IgD-negative memory B cell (primary cell): ENCODE measurements around the gene DIAPH2. TPM values are rescaled to one million over a fixed set of nuclear protein-coding genes. Genes with fewer than 3 reads are reported as not detected.

Experiments used
- H3K27ac Mint-ChIP-seq, 3 donors: one replicate each; pipeline ENCODE4 v1.8.0; 2020 to 2022; ENCODE audit warnings: mild to moderate bottlenecking in 3 of 3, mixed read lengths in 3 of 3, moderate library complexity in 1 of 3
- H3K27me3 Mint-ChIP-seq: one replicate; pipeline ENCODE4 v1.8.0; 2021; ENCODE audit warnings: mixed read lengths
- H3K36me3 Mint-ChIP-seq: one replicate; pipeline ENCODE4 v1.8.0; 2020; ENCODE audit warnings: mild to moderate bottlenecking, mixed read lengths
- H3K4me1 Mint-ChIP-seq, 3 donors: one replicate each; pipeline ENCODE4 v1.8.0; 2020 to 2022; ENCODE audit warnings: mixed read lengths in 3 of 3, mild to moderate bottlenecking in 1 of 3
- H3K4me3 Mint-ChIP-seq, 4 donors: one replicate each; pipeline ENCODE4 v1.8.0; 2020 to 2022; ENCODE audit warnings: mild to moderate bottlenecking in 4 of 4, mixed read lengths in 4 of 4, moderate library complexity in 3 of 4
- H3K9me3 Mint-ChIP-seq, 3 donors: one replicate each; pipeline ENCODE4 v1.8.0; 2020 to 2021; ENCODE audit warnings: mixed read lengths in 3 of 3, mild to moderate bottlenecking in 1 of 3
- polyA plus RNA-seq: library from polyadenylated mRNA; unstranded; fragments of 300-500 nt; fragmentation: Illumina TruSeq; gene quantifications from one replicate; pipeline ENCODE4 v1.2.3, GENCODE V29; 2021

The DIAPH2 gene
- polyA plus RNA-seq, 1 donor from 2014 or later = 12.6 TPM

GRCh38 chrX:97229318-97229717 lies 544.7 kb downstream of the DIAPH2 start:
- Mint-ChIP-seq H3K27ac (no peak overlapping the region), H3K36me3 (peaks cover 4% of the 10 kb centered on the region), H3K4me1 (peaks cover 0 to 6% (median 0%) of the 10 kb centered on the region in 3 donors), H3K9me3 (no peaks in the 10 kb centered on the region), H3K4me3 (no peak overlapping the region), H3K27me3 (no peaks in the 10 kb centered on the region)

GRCh38 chrX:97230948-97231347 lies 546.3 kb downstream of the DIAPH2 start:
- Mint-ChIP-seq H3K36me3 (peaks cover 3% of the 10 kb centered on the region), H3K27ac (no peak overlapping the region), H3K4me1 (peaks cover 0 to 5% (median 5%) of the 10 kb centered on the region in 3 donors), H3K27me3 (no peaks in the 10 kb centered on the region), H3K4me3 (no peak overlapping the region), H3K9me3 (no peaks in the 10 kb centered on the region)

- Mint-ChIP-seq H3K4me1 (peaks cover 0 to 5% (median 0%) of the 10 kb centered on the region in 3 donors), H3K36me3 (peaks cover 4% of the 10 kb centered on the region), H3K4me3 (no peak overlapping the region), H3K9me3 (no peaks in the 10 kb centered on the region), H3K27me3 (no peaks in the 10 kb centered on the region), H3K27ac (no peak overlapping the region)
Measured at GRCh38 chrX:97234471-97235081, 549.9 kb downstream of the DIAPH2 start.

- peaks cover 0 to 5% (median 0%) of the 10 kb centered on the region in 3 donors for H3K4me1 Mint-ChIP-seq
- H3K4me3 Mint-ChIP-seq = no peak overlapping the region
- H3K27ac Mint-ChIP-seq = no peak overlapping the region
- H3K9me3 Mint-ChIP-seq = no peaks in the 10 kb centered on the region
- peaks cover 2% of the 10 kb centered on the region for H3K36me3 Mint-ChIP-seq
- H3K27me3 Mint-ChIP-seq = no peaks in the 10 kb centered on the region
Measured at GRCh38 chrX:97238632-97239031, 554.0 kb downstream of the DIAPH2 start.

GRCh38 chrX:97252111-97252510 lies 567.5 kb downstream of the DIAPH2 start:
- no peak overlapping the region for H3K27ac Mint-ChIP-seq
- no peaks in the 10 kb centered on the region for H3K9me3 Mint-ChIP-seq
- H3K4me1 Mint-ChIP-seq = no peaks in the 10 kb centered on the region
- H3K27me3 Mint-ChIP-seq = no peaks in the 10 kb centered on the region
- H3K4me3 Mint-ChIP-seq = no peak overlapping the region
- H3K36me3 Mint-ChIP-seq = peaks cover 1% of the 10 kb centered on the region

- Mint-ChIP-seq H3K27ac (no peak overlapping the region), H3K27me3 (no peaks in the 10 kb centered on the region), H3K4me1 (no peaks in the 10 kb centered on the region), H3K9me3 (peaks cover 0 to 1% (median 0%) of the 10 kb centered on the region in 3 donors), H3K36me3 (peaks cover 2% of the 10 kb centered on the region), H3K4me3 (no peak overlapping the region)
Measured at GRCh38 chrX:97260679-97261078, 576.0 kb downstream of the DIAPH2 start.

- Mint-ChIP-seq H3K4me3 (no peak overlapping the region), H3K36me3 (no peaks in the 10 kb centered on the region), H3K4me1 (no peaks in the 10 kb centered on the region), H3K27ac (no peak overlapping the region), H3K27me3 (no peaks in the 10 kb centered on the region), H3K9me3 (no peaks in the 10 kb centered on the region)
Measured at GRCh38 chrX:97266406-97267121, 581.9 kb downstream of the DIAPH2 start.

- no peak overlapping the region for H3K4me3 Mint-ChIP-seq
- no peaks in the 10 kb centered on the region for H3K36me3 Mint-ChIP-seq
- H3K4me1 Mint-ChIP-seq = no peaks in the 10 kb centered on the region
- H3K9me3 Mint-ChIP-seq = no peaks in the 10 kb centered on the region
- H3K27me3 Mint-ChIP-seq = no peaks in the 10 kb centered on the region
- no peak overlapping the region for H3K27ac Mint-ChIP-seq
Measured at GRCh38 chrX:97267396-97268181, 582.9 kb downstream of the DIAPH2 start.

- Mint-ChIP-seq H3K4me3 (no peak overlapping the region), H3K36me3 (no peaks in the 10 kb centered on the region), H3K27ac (no peak overlapping the region), H3K4me1 (no peaks in the 10 kb centered on the region), H3K27me3 (no peaks in the 10 kb centered on the region), H3K9me3 (no peaks in the 10 kb centered on the region)
Measured at GRCh38 chrX:97268182-97268680, 583.6 kb downstream of the DIAPH2 start.

- Mint-ChIP-seq H3K36me3 (no peaks in the 10 kb centered on the region), H3K27ac (no peak overlapping the region), H3K27me3 (no peaks in the 10 kb centered on the region), H3K4me3 (no peak overlapping the region), H3K4me1 (no peaks in the 10 kb centered on the region), H3K9me3 (no peaks in the 10 kb centered on the region)
Measured at GRCh38 chrX:97284531-97284930, 599.9 kb downstream of the DIAPH2 start.

GRCh38 chrX:97290199-97290598 lies 605.6 kb downstream of the DIAPH2 start:
- Mint-ChIP-seq H3K36me3 (no peaks in the 10 kb centered on the region), H3K4me3 (no peak overlapping the region), H3K27ac (no peak overlapping the region), H3K9me3 (no peaks in the 10 kb centered on the region), H3K4me1 (no peaks in the 10 kb centered on the region), H3K27me3 (no peaks in the 10 kb centered on the region)

- H3K4me1 Mint-ChIP-seq = no peaks in the 10 kb centered on the region
- H3K9me3 Mint-ChIP-seq = no peaks in the 10 kb centered on the region
- no peak overlapping the region for H3K4me3 Mint-ChIP-seq
- H3K27me3 Mint-ChIP-seq = no peaks in the 10 kb centered on the region
- H3K36me3 Mint-ChIP-seq = no peaks in the 10 kb centered on the region
- no peak overlapping the region for H3K27ac Mint-ChIP-seq
Measured at GRCh38 chrX:97294041-97294440, 609.4 kb downstream of the DIAPH2 start.

- no peaks in the 10 kb centered on the region for H3K27me3 Mint-ChIP-seq
- no peaks in the 10 kb centered on the region for H3K4me1 Mint-ChIP-seq
- no peaks in the 10 kb centered on the region for H3K36me3 Mint-ChIP-seq
- no peak overlapping the region for H3K4me3 Mint-ChIP-seq
- no peaks in the 10 kb centered on the region for H3K9me3 Mint-ChIP-seq
- H3K27ac Mint-ChIP-seq = no peak overlapping the region
Measured at GRCh38 chrX:97295954-97296353, 611.3 kb downstream of the DIAPH2 start.

- no peak overlapping the region for H3K27ac Mint-ChIP-seq
- peaks cover 0 to 3% (median 0%) of the 10 kb centered on the region in 3 donors for H3K9me3 Mint-ChIP-seq
- no peaks in the 10 kb centered on the region for H3K27me3 Mint-ChIP-seq
- H3K4me1 Mint-ChIP-seq = no peaks in the 10 kb centered on the region
- H3K36me3 Mint-ChIP-seq = no peaks in the 10 kb centered on the region
- H3K4me3 Mint-ChIP-seq = no peak overlapping the region
Measured at GRCh38 chrX:97306771-97307470, 622.3 kb downstream of the DIAPH2 start.

GRCh38 chrX:97308171-97308570 lies 623.5 kb downstream of the DIAPH2 start:
- Mint-ChIP-seq H3K27ac (no peak overlapping the region), H3K4me3 (no peak overlapping the region), H3K36me3 (no peaks in the 10 kb centered on the region), H3K9me3 (peaks cover 0 to 3% (median 0%) of the 10 kb centered on the region in 3 donors), H3K27me3 (no peaks in the 10 kb centered on the region), H3K4me1 (no peaks in the 10 kb centered on the region)
